ENCODE data around the gene RIMS3.
"Not testable (repeated sequence)": the region's sequence is repeated elsewhere in the genome, so short reads cannot be mapped to it uniquely, and the experiment has no call there.

RIMS3 gene

DNA sequence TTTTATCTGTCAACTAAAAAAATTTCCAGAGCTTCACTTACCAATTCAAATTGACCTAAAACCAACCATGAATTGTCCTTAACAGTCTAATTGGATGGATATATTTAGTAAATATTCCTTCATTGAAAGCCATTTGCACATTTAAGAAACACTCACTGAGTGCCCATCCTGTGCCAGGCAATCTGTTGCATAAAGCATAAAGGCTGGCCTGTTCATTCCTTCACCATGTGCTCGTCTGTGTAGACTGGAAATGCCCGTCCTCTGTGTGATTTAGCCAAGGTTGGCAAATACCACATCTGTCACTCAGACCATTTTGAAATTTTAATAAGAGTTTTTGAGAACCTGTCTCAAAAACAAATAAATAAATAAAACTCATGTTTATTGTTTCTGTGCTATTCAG is 76.9 kb downstream of the RIMS3 start:
- DNase-seq, result no peak

DNA sequence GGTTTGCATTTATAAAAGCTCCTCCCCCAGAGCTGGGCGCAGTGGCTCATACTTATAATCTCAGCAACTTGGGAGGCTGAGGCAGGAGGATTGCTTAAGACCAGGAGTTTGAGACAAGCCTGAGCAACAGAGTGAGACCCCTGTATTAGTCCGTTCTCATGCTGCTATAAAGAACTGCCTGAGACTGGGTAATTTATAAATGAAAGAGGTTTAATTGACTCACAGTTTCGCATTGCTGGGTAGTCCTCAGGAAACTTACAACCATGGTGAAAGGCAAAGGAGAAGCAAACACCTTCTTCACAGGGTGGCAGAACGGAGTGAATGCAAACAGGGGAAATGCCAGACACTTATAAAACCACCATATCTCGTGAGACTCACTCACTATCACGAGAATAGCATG is 81.5 kb downstream of the RIMS3 start:
- no peak for DNase-seq

DNA sequence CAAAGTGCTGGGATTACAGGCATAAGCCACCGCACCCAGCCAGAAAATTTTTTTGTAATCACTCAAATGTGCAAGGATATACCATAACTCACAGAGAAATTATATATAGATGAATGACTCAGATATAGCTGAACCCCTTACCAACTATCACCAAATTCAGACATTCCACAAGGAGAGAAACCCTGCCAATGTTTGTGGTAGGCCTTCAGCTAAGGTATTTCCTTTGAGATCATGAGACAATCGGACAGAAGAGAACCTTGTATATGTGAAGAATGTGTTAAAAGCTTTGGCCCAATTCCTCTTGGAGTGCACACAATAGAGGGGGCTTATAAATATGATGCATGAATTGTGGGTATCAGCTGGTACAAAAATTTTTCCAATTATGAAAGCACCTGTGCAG is 83.4 kb downstream of the RIMS3 start:
- no peak for DNase-seq

DNA sequence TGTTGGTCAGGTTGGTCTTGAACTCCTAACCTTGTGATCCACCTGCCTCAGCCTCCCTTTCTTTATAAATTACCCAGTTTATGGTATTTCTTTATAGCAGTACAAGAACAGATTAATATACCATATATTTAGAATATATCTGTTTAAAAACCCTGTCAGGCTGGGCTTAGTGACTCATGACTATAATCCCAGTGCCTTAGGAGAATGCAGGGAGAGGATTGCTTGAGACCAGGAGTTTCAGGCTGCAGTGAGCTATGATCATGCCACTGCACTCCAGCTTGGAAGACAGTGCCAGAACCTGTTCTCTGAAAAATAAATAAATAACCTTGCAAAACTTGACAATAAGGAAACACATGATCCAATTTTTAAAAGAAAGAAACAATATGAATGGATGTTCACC is 90.1 kb downstream of the RIMS3 start:
- DNase-seq, result no peak

DNA sequence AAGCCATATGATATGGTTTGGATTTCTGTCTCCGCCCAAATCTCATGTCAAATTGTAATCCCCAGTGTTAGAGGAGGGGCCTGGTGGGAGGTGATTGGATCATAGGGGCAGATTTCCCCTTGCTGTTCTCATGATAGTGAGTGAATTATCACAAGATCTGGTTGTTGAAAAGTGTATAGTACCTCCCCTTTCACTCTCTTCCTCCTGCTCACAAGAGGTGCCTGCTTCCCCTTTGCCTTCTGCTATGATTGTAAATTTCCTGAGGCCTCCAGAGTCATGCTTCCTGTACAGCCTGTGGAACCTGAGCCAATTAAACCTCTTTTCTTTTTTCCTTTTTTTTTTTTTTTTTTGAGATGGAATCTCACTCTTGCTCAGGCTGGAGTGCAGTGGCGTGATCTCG is 90.7 kb downstream of the RIMS3 start:
- not testable (repeated sequence) for DNase-seq

All from CD4-positive, alpha-beta T cell treated with Interleukin-6 for 4 hours (primary cell).